ENCODE measurements around the gene USP1.

The USP1 gene

DNA sequence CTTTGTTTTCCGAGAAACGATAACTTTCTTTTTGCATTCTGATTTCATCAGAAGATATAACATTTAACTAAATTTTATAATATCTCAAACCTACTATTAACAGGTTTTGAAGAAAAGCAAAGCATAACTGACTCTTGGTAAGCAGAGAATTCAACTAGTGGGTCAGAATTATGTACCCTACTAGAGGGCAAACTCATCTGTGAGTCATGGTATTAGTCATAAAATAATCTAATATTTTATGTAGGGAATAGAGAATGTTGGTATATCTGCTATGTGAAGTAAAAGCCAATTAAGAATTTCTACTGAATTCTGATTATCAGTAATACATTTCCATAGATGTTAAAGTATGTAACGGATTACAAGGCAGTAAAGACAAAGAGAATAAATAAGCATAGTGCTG lies 56.8 kb downstream of the USP1 start:
- DNase-seq (ENCODE audit: low read depth) = no peak

DNA sequence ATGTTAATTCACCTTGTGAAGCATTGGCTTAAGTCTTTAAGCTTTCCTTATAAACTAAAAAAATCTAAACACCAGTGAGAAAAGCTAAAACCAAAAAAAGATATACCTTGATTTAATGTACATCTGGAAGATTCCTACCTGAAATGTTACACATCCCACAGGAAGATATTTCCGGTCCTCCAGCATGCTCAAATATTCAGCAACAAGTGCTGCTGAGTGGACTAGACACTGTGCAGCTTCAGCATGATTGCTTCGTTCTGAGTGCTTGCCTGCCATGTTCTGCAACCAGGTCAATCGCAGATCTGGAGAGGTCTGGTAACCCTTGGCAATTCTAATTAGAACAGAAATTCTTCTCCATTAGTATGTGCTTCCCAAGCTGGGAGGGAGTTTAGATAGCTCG lies 57.3 kb downstream of the USP1 start:
- no peak for DNase-seq (ENCODE audit: low read depth)

DNA sequence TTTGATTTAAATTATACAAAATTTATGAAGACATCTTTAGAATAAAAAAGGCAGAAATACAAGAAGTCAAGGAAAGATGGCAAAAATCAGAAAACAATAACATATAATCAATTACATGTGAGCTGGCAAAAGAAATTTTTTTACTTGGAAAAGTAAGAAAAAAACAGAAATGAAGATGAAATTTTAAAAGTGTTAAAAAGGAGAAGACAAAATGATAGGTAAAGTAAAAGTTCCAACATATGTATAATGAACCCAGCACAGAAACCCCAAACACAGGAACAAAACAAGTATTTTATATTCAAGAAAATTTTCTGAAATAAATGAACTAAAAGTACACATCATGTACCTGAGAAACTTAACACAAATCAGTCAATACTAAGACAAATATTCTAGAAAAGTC lies 63.4 kb downstream of the USP1 start:
- no peak for DNase-seq (ENCODE audit: low read depth)

Data from stimulated activated CD8-positive, alpha-beta memory T cell treated with anti-CD3 and anti-CD28 coated beads, Interleukin-15, amount 100 ng/mL, for 1 hour (primary cell).